K562 (cell line): ENCODE measurements around the gene VIPR2. TPM values are rescaled to one million over a fixed set of nuclear protein-coding genes. Genes with fewer than 3 reads are reported as not detected.

Source experiments
- ATAC-seq: fragments of 200-7000 bp; cut with Tn5 transposase; 3 replicates; pipeline ENCODE4 v1.9.1; 2020; ENCODE audit warnings: moderate library complexity
- BruUV-seq: library from RNA; stranded (reverse); fragments of 400-500 nt; replicated peaks from 2 replicates; lab custom pipeline; 2021; lab: Mats Ljungman, UMichigan
- CTCF ChIA-PET: fragments of 300-600 bp; formaldehyde crosslinking; extraction: SDS; loops from one replicate; lab custom pipeline; 2021; ENCODE audit warnings: low intra/inter-chr PET ratio; lab: Yijun Ruan, JAX
- POLR2A ChIA-PET: fragments of 300-600, 350-650 bp; sonication (Branson Sonifier 250); formaldehyde crosslinking; extraction: SDS; loops from one replicate; lab custom pipeline; 2021; ENCODE audit warnings: antibody characterized with exemption, inconsistent platforms; lab: Yijun Ruan, JAX
- DNase-seq, 4 experiments: peaks; one replicate each; pipeline versions ENCODE4 v3.0.0 to v3.0.0-alpha.2; 2011 to 2018; ENCODE audit warnings: low spot score in 3 of 4, mixed read lengths in 3 of 4; ENCODE audit errors: extremely low read depth in 1 of 4
- FAIRE-seq: peaks from 2 replicates; lab custom pipeline; 2011; peaks lifted over from hg19 to GRCh38; lab: Jason Lieb, UNC
- H2AFZ ChIP-seq: 2 replicates; pipeline ENCODE4 v1.6.0; 2011; ENCODE audit warnings: low read depth, low read length, control low read depth, inconsistent platforms
- H3K27ac ChIP-seq: fragments of 200-600 bp; 3 replicates; pipeline ENCODE4 v1.8.0; 2011; ENCODE audit warnings: low read depth, mild to moderate bottlenecking, control low read depth, inconsistent platforms, low read length, moderate library complexity, mixed read lengths; ENCODE audit errors: extremely low read depth
- H3K27me3 ChIP-seq, 2 experiments: fragments of 300-600 bp in 1 of 2; 2 replicates in 1 of 2; 3 replicates in 1 of 2; pipeline versions ENCODE4 v1.6.0 to v1.8.0; 2011; ENCODE audit warnings: inconsistent platforms in 2 of 2, low read length in 2 of 2, mild to moderate bottlenecking in 1 of 2, mixed read lengths in 1 of 2, moderate library complexity in 1 of 2; ENCODE audit not compliant: control insufficient read depth in 2 of 2, insufficient read depth in 2 of 2
- H3K36me3 ChIP-seq: fragments of 300-600 bp; 3 replicates; pipeline ENCODE4 v1.8.0; 2011; ENCODE audit warnings: mild to moderate bottlenecking, low read length, inconsistent platforms; ENCODE audit not compliant: control insufficient read depth, insufficient read depth
- H3K4me1 ChIP-seq, 2 experiments: fragments of 200-600 bp in 1 of 2; replicated peaks in 1 of 2; 2 replicates in 1 of 2; 3 replicates in 1 of 2; pipeline versions ENCODE4 v1.5.1 to v1.8.0; 2011; ENCODE audit warnings: inconsistent platforms in 2 of 2, low read length in 2 of 2, mild to moderate bottlenecking in 1 of 2, mixed read lengths in 1 of 2, moderate library complexity in 1 of 2; ENCODE audit not compliant: control insufficient read depth in 2 of 2, insufficient read depth in 2 of 2
- H3K4me2 ChIP-seq: 2 replicates; pipeline ENCODE4 v1.6.1; 2011; ENCODE audit warnings: low read length, control low read depth, inconsistent platforms, mixed read lengths; ENCODE audit not compliant: insufficient read depth
- H3K4me3 ChIP-seq: fragments of 200-600 bp; sonication (generic), shearing (Covaris generic); 2 replicates; pipeline ENCODE4 v1.5.1; 2016; ENCODE audit warnings: control low read depth, inconsistent platforms
- H3K79me2 ChIP-seq: fragments of 200-600 bp; 3 replicates; pipeline ENCODE4 v1.8.0; 2011; ENCODE audit warnings: low read length, inconsistent platforms; ENCODE audit not compliant: control insufficient read depth, insufficient read depth
- H3K9ac ChIP-seq, 2 experiments: 2 replicates each; pipeline versions ENCODE4 v1.6.0 to v1.6.1; 2011; ENCODE audit warnings: low read depth in 2 of 2, low read length in 2 of 2, control low read depth in 1 of 2, inconsistent platforms in 1 of 2, mild to moderate bottlenecking in 1 of 2, mixed read lengths in 1 of 2; ENCODE audit not compliant: insufficient read depth in 1 of 2
- H3K9me1 ChIP-seq: one replicate; pipeline ENCODE4 v1.6.0; 2011; ENCODE audit warnings: inconsistent platforms, mild to moderate bottlenecking, low read length, moderate library complexity; ENCODE audit not compliant: control insufficient read depth, insufficient read depth
- H3K9me3 ChIP-seq: replicated peaks from 2 replicates; pipeline ENCODE4 v1.5.1; 2011; ENCODE audit warnings: low read depth, low read length, inconsistent platforms; ENCODE audit not compliant: control insufficient read depth, insufficient read depth
- H4K20me1 ChIP-seq: replicated peaks from 2 replicates; pipeline ENCODE4 v1.6.1; 2011; ENCODE audit warnings: low read length, inconsistent platforms, mixed read lengths; ENCODE audit not compliant: control insufficient read depth, insufficient read depth
- HDAC1 ChIP-seq, 2 experiments: fragments of 450-650 bp; IDR thresholded peaks; 2 replicates each; pipeline ENCODE4 v1.6.1; 2016 to 2017; ENCODE audit warnings: inconsistent platforms in 1 of 2, mild to moderate bottlenecking in 1 of 2, moderate library complexity in 1 of 2
- HDGF ChIP-seq: fragments of 450-650 bp; IDR thresholded peaks from 2 replicates; pipeline ENCODE4 v1.6.1; 2016
- NFATC3 ChIP-seq: fragments of 450-650 bp; IDR thresholded peaks from 2 replicates; pipeline ENCODE4 v1.6.1; 2017; ENCODE audit warnings: mild to moderate bottlenecking
- NFE2 ChIP-seq: IDR thresholded peaks from 2 replicates; pipeline ENCODE4 v1.6.1; 2014; ENCODE audit warnings: antibody characterized with exemption, low read depth
- RBM34 ChIP-seq: fragments of 200-400 bp; formaldehyde crosslinking; IDR thresholded peaks from 2 replicates; pipeline ENCODE4 v1.6.1; 2018; ENCODE audit warnings: low read length, borderline replicate concordance; ENCODE audit not compliant: insufficient read depth
- TCF3 ChIP-seq: sonication (generic); formaldehyde crosslinking; IDR thresholded peaks from 2 replicates; pipeline ENCODE4 v1.4.0; 2020; ENCODE audit warnings: mild to moderate bottlenecking, missing genetic modification reagents
- XRCC4 ChIP-seq: IDR thresholded peaks from one replicate; pipeline ENCODE4 v1.6.1; 2011; ENCODE audit not compliant: insufficient read depth, insufficient read length; ENCODE audit errors: extremely low read depth
- ZNF212 ChIP-seq: fragments of 450-650 bp; formaldehyde crosslinking; IDR thresholded peaks from 2 replicates; pipeline ENCODE4 v1.4.0; 2020; ENCODE audit warnings: mild to moderate bottlenecking
- WGBS: fragments of 100-300 bp; shearing (Covaris generic); methylation state at CpG from one replicate; pipeline ENCODE4 v1.1.6; 2016; ENCODE audit warnings: low coverage, mixed read lengths; ENCODE audit not compliant: insufficient coverage; ENCODE audit errors: missing lambda C conversion rate; 5-methylcytosine and 5-hydroxymethylcytosine counted together
- in situ Hi-C: fragments of 300-500 bp; cut with MboI; formaldehyde crosslinking; loops from 4 replicates; pipeline ENCODE4 v1.15.0; 2018; ENCODE audit warnings: inconsistent platforms, mixed read lengths
- intact Hi-C: fragments of 100-400 bp; cut with micrococcal nuclease; formaldehyde crosslinking; loops from 2 replicates; pipeline ENCODE4 v1.14.2; 2022
- polyA plus RNA-seq, 8 experiments: library from polyadenylated mRNA; depleted of rRNA in 4 of 8; stranded (reverse) in 5 of 8; unstranded in 3 of 8; fragments of >200 nt; fragmentation: Nextera tagmentation in 2 of 8; fragmentation: Illumina TruSeq in 1 of 8; extraction: Ambion mirVana in 2 of 8; extraction: Trizol in 1 of 8; gene quantifications; 2 replicates each; pipeline versions ENCODE4 v1.2.1 to v1.2.3, GENCODE V29; 2011 to 2014; ENCODE audit warnings: inconsistent platforms in 1 of 8, missing spikeins in 1 of 8
- total RNA-seq, 7 experiments: library from RNA; depleted of rRNA in 6 of 7; stranded (reverse); fragments of >200 nt in 6 of 7; fragmentation: Illumina TruSeq in 2 of 7; extraction: Trizol in 2 of 7; gene quantifications; 2 replicates each; pipeline versions ENCODE4 v1.2.1 to v1.2.3, GENCODE V29; 2011 to 2021; ENCODE audit warnings: low replicate concordance in 1 of 7
- TF ChIP-seq, protein P1 (sequence below), 2 experiments: fragments of 200-800 bp in 1 of 2; sonication (Bioruptor generic) in 1 of 2; sonication (generic) in 1 of 2; formaldehyde crosslinking in 1 of 2; IDR thresholded peaks in 1 of 2; conservative IDR thresholded peaks in 1 of 2; 2 replicates each; pipeline versions ENCODE4 v1.5.0 to v1.6.1; 2016 to 2020; ENCODE audit warnings: missing compliant biosample characterization in 1 of 2, missing genetic modification characterization in 1 of 2, missing genetic modification reagents in 1 of 2
- TF ChIP-seq, protein P2 (sequence below): fragments of 450-650 bp; IDR thresholded peaks from 2 replicates; pipeline ENCODE4 v1.6.1; 2016; ENCODE audit warnings: missing biosample characterization, missing genetic modification characterization
- TF ChIP-seq, protein P3 (sequence below): fragments of 450-650 bp; formaldehyde crosslinking; IDR thresholded peaks from 2 replicates; pipeline ENCODE4 v1.4.0; 2022; ENCODE audit warnings: missing genetic modification characterization

VIPR2 gene
- total and polyA plus RNA-seq, 9 of the 15 experiments (the other 6 are each of a cell fraction or from before 2014, with no cell fraction given), result 0.04 TPM; not detected in 8

DNA sequence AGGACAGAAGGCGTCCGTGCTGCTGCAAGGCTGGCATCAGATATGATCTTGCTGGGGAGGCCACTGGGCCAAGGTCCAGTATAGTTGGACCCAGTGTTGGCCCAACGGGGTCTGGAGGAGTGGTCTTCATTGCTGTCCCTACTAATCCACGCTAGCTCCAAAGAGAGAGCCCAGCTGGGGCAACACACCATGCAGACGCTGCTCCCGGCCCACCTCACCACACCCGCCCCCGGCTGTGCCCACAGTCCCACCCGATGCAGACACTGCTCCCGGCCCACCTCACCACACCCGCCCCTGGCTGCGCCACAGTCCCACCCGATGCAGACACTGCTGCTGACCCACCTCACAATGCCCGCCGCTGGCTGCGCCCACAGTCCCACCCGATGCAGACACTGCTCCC, 121.5 kb downstream of the VIPR2 start:
- no TSS peak for BruUV-seq
- H3K4me2 ChIP-seq, result no peak overlapping the region
- no peak overlapping the region for H3K27ac ChIP-seq
- no peak overlapping the region for H3K9ac ChIP-seq
- WGBS, result 64% methylated on average over 13 of the region's 17 CpGs
- no peaks in the 10 kb centered on the region for H3K79me2 ChIP-seq
- no peak overlapping the region for H2AFZ ChIP-seq
- peaks cover 21% of the 10 kb centered on the region for H3K36me3 ChIP-seq
- FAIRE-seq (no peak), DNase-seq (no peak), ATAC-seq (no peak)
- intact Hi-C loops, result no loop called here
- ChIA-PET CTCF (no interaction called here), POLR2A (interaction anchor here (1.0 kb wide), 1 partner anchor 8 kb away, joined by 3 read pairs; no protein-coding TSS in a partner anchor)
- TF ChIP-seq, protein P1, sequence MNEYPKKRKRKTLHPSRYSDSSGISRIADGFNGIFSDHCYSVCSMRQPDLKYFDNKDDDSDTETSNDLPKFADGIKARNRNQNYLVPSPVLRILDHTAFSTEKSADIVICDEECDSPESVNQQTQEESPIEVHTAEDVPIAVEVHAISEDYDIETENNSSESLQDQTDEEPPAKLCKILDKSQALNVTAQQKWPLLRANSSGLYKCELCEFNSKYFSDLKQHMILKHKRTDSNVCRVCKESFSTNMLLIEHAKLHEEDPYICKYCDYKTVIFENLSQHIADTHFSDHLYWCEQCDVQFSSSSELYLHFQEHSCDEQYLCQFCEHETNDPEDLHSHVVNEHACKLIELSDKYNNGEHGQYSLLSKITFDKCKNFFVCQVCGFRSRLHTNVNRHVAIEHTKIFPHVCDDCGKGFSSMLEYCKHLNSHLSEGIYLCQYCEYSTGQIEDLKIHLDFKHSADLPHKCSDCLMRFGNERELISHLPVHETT (CRISPR knock-in tag; conservative IDR thresholded peaks at IDR 0.05 in 1 of 2, IDR thresholded peaks at IDR 0.05 in 1 of 2), result no peak
- TF ChIP-seq, protein P2, sequence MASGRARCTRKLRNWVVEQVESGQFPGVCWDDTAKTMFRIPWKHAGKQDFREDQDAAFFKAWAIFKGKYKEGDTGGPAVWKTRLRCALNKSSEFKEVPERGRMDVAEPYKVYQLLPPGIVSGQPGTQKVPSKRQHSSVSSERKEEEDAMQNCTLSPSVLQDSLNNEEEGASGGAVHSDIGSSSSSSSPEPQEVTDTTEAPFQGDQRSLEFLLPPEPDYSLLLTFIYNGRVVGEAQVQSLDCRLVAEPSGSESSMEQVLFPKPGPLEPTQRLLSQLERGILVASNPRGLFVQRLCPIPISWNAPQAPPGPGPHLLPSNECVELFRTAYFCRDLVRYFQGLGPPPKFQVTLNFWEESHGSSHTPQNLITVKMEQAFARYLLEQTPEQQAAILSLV (tag), result no peak
- TF ChIP-seq TCF3 (CRISPR knock-in tag) (no peak), RBM34 (no peak), NFATC3 (no peak), NFE2 (no peak), HDGF (no peak), ZNF212 (CRISPR knock-in tag) (no peak), HDAC1 (IDR thresholded peaks at IDR 0.05) (no peak), XRCC4 (no peak)
- TF ChIP-seq, protein P3, sequence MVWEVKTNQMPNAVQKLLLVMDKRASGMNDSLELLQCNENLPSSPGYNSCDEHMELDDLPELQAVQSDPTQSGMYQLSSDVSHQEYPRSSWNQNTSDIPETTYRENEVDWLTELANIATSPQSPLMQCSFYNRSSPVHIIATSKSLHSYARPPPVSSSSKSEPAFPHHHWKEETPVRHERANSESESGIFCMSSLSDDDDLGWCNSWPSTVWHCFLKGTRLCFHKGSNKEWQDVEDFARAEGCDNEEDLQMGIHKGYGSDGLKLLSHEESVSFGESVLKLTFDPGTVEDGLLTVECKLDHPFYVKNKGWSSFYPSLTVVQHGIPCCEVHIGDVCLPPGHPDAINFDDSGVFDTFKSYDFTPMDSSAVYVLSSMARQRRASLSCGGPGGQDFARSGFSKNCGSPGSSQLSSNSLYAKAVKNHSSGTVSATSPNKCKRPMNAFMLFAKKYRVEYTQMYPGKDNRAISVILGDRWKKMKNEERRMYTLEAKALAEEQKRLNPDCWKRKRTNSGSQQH (CRISPR knock-in tag), result no peak
- H3K9me3 ChIP-seq, result no peaks in the 10 kb centered on the region
- no peaks in the 10 kb centered on the region for H3K9me1 ChIP-seq
- peaks cover 0 to 32% of the 10 kb centered on the region in 2 experiments; a peak in 2 of 5 replicates for H3K4me1 ChIP-seq
- in situ Hi-C loops, result no loop called here
- H3K27me3 ChIP-seq, result peaks cover 0 to 44% of the 10 kb centered on the region in 2 experiments; a peak in 3 of 5 replicates
- H4K20me1 ChIP-seq, result 0 out of 2 replicates have a peak, but pooled peaks cover 3% of the 10 kb centered on the region
- H3K4me3 ChIP-seq, result no peak overlapping the region
